ENCODE measurements around the gene RBM12.

Gene RBM12

DNA sequence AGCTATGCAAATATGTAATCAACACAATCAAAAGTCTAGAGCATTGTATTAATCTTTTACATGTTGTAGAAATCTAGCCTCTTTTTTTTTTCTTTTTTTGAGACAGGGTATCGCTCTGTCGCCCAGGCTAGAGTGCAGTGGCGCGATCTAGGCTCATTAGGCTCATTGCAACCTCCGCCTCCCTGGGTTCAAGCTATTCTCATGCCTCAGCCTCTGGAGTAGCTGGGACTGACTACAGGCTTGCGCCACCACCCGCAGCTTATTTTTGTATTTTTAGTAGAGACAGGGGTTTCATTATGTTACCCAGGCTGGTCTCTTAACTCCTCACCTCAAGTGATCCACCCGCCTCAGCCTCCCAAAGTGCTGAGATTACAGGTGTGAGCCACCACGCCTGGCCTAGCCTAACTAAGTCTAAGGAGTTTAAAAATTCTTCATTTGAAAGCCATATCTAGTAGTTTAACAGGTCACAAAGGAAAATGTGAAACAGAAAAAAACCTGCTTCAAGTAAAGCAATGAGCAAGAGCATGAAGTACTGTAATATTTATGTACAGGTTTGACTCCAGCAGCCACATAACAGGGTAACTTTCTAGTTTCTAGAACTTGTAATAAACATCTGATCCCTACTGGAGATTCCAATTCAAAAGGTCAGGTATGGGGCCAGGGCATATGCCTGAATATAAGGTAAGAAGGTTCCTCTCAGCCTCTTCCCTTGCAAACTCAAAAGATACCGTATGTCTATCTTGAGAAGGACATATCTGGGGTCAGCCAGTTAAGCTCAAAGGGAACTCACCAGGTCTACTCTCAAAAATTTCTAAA lies 4.4 kb downstream of the RBM12 start:
- no peak for TF ChIP-seq ZFX (IDR thresholded peaks at IDR 0.05)
- no peak for TF ChIP-seq CTCF (conservative IDR thresholded peaks at IDR 0.05)
- H3K27ac ChIP-seq, result no peak overlapping the region

- H3K27ac ChIP-seq, result no peak overlapping the region
- no peak for TF ChIP-seq CTCF (conservative IDR thresholded peaks at IDR 0.05)
- TF ChIP-seq ZFX (IDR thresholded peaks at IDR 0.05), result no peak
Measured at GRCh38 chr20:35657271-35657670, 7.4 kb downstream of the RBM12 start.

GRCh38 chr20:35654415-35654814 lies 10.3 kb downstream of the RBM12 start:
- no peak overlapping the region for H3K27ac ChIP-seq
- no peak for TF ChIP-seq CTCF (conservative IDR thresholded peaks at IDR 0.05)
- no peak for TF ChIP-seq ZFX (IDR thresholded peaks at IDR 0.05)

DNA sequence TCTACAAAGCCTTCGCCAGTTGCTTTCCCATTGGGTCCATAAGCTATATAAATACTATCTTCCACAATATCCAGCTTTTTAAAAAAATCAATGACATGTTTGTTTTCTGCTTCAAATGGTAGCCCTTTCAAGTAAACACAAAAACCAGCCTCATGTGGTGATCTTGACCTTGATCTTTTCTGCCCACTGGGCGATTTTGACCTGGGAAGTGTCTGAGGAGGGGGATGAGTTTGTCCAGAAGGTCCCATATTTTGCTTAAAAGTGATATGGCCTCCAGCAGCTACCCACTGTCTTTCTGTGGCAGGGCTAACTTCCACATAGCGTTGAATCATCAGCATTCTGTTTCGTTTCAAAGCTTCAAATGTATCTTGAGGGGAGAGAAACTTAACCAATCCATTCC lies 10.8 kb downstream of the RBM12 start:
- H3K27ac ChIP-seq, result no peak overlapping the region
- TF ChIP-seq ZFX (IDR thresholded peaks at IDR 0.05) (no peak), CTCF (conservative IDR thresholded peaks at IDR 0.05) (no peak)

- no peak for TF ChIP-seq CTCF (conservative IDR thresholded peaks at IDR 0.05)
- no peak for TF ChIP-seq ZFX (IDR thresholded peaks at IDR 0.05)
- H3K27ac ChIP-seq, result no peak overlapping the region
Measured at GRCh38 chr20:35653430-35653734, 11.3 kb downstream of the RBM12 start.

- no peak overlapping the region for H3K27ac ChIP-seq
- TF ChIP-seq CTCF (conservative IDR thresholded peaks at IDR 0.05), result no peak
- no peak for TF ChIP-seq ZFX (IDR thresholded peaks at IDR 0.05)
Measured at GRCh38 chr20:35652641-35653429, 11.9 kb downstream of the RBM12 start.

DNA sequence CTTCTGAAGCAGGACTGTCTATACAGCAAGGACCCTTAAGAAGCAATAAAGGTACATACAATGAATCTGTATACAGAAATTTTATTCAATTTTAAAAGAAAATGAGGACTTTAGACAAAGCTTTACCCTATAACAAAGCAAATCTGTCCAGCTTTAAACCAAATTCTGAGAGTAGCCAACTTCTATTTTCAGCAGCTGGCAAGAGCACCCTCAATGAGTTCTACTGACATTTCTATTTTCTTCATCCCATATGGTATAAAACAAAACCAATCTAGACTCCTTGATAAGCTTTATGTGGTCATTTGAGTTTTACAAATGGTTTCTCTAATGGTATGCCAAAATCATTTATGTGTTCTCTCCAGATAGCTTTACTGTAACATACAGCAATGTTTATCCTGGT lies 12.7 kb downstream of the RBM12 start:
- TF ChIP-seq ZFX (IDR thresholded peaks at IDR 0.05), result no peak
- no peak for TF ChIP-seq CTCF (conservative IDR thresholded peaks at IDR 0.05)
- H3K27ac ChIP-seq, result no peak overlapping the region

Measured in C4-2B (cell line).